ENCODE measurements around the gene DNAI2.

DNAI2 gene

DNA sequence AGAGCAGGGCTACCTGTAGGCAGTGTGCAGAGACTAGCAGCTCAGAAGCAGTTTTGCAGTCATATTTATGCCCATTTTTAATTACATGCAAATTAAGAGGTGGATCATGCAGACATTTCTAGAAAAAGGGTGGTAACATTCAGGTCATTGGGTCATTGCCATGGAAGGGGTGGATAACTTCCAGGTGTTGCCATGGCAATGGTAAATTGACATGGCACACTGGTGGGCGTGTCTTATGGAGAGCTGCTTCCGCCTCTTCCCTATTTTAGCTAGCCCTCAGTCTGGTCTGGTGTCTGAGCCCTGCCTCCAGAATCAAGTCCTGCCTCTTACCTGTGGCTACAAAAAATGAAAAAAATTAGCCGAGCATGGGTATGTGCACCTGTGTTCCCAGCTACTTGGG lies 2.8 kb upstream of the DNAI2 start:
- DNase-seq (ENCODE audit: low spot score): no peak
- TF ChIP-seq, protein P1, sequence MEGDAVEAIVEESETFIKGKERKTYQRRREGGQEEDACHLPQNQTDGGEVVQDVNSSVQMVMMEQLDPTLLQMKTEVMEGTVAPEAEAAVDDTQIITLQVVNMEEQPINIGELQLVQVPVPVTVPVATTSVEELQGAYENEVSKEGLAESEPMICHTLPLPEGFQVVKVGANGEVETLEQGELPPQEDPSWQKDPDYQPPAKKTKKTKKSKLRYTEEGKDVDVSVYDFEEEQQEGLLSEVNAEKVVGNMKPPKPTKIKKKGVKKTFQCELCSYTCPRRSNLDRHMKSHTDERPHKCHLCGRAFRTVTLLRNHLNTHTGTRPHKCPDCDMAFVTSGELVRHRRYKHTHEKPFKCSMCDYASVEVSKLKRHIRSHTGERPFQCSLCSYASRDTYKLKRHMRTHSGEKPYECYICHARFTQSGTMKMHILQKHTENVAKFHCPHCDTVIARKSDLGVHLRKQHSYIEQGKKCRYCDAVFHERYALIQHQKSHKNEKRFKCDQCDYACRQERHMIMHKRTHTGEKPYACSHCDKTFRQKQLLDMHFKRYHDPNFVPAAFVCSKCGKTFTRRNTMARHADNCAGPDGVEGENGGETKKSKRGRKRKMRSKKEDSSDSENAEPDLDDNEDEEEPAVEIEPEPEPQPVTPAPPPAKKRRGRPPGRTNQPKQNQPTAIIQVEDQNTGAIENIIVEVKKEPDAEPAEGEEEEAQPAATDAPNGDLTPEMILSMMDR (IDR thresholded peaks at IDR 0.05; ENCODE audit: extremely low read depth, insufficient read depth, missing control alignments): no peak
- in situ Hi-C loops (cut with MboI; ENCODE audit: low pct_unique_long_range_greater_than_20kb, low sequenced_read_pairs, unreplicated experiment): no loop called here

DNA sequence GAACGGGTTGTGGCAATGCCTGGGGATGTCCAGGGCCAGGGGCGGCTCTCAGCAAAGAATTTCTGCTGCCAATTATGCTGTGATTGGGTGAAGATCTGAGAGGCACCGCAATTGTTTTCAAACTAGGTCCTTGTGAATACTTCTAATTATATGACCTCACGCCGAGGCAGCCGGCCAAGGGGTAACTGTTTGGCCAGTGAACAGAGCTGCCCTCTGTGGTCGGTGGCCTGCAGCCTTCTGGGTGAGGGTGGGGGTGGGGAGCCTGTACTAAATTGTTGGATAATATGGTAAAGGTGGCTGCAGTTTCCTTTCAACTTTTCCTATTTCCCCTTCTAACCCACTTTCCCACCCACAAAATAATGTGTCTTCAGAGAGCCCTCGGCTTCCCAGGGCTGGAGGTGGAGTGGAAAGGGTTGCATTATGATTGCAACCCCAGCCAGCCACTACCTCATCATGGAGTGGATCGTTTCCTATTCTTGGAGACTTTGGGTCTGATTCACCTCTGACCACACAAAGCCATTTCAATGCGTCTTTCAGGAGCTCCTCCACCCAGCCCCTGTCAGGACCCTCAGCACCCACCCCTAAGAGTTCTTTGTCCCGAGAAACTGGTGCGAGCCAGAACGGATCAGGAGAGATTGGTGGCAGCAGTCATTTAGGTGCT lies 2.0 kb upstream of the DNAI2 start:
- DNase-seq (ENCODE audit: low spot score): no peak
- in situ Hi-C loops (cut with MboI; ENCODE audit: low pct_unique_long_range_greater_than_20kb, low sequenced_read_pairs, unreplicated experiment): no loop called here
- TF ChIP-seq, protein P1 (IDR thresholded peaks at IDR 0.05; ENCODE audit: extremely low read depth, insufficient read depth, missing control alignments): no peak

DNA sequence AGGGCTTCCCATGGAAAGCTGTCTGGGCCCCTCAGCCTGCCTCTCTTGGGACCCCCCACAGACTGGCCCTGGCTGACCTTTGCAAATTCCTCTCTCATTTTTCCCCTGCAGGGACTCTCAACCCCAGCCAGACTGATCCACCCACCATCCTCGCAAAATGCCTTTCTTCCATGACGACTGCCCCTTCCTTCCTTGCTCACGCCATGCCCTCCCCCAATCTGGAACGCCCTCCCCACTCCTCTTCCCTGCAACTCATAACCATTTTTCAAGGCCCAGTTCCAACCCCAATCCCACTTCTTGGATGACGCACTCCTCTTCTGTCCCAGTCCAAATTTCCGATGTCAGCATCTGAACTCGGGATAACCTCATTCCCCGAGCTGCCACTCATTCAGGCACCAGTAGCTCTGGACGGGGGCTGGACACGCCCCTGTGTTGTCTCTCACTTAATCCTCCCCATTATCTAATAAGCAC lies 1.3 kb upstream of the DNAI2 start:
- TF ChIP-seq, protein P1 (IDR thresholded peaks at IDR 0.05; ENCODE audit: extremely low read depth, insufficient read depth, missing control alignments): no peak
- in situ Hi-C loops (cut with MboI; ENCODE audit: low pct_unique_long_range_greater_than_20kb, low sequenced_read_pairs, unreplicated experiment): no loop called here

DNA sequence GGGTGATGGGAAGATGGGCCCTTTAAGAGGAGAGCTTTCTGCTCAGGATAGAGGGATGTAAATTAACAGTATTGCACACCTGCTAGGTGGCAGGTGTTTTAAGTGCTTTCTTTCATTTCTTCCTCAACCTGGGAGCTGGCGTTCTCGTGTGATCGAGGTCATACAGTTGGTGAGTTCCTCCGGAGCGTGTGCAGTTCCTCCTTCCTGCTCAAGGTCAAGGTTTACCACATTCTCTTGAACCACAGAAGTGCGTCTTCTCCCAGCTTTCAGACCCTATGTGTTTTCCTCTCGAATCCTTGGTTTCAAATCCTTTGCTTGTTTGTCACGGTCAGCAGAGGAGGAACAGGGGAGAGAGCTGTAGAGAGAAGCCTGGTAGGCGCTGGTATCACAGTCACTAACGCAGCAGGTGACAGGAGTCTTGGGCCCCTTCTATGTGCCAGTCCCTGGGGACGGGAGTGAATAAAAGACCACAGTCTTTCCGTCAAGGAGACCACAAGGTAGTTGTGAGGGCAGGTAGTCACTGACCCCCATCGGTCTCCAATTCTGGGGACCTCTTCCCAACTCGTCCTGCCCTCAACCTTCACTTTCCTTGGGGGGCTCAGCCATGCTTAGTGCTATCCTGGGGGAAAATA lies 791 bp downstream of the DNAI2 start:
- in situ Hi-C loops (cut with MboI; ENCODE audit: low pct_unique_long_range_greater_than_20kb, low sequenced_read_pairs, unreplicated experiment): no loop called here
- no peak for DNase-seq (ENCODE audit: low spot score)
- TF ChIP-seq, protein P1 (IDR thresholded peaks at IDR 0.05; ENCODE audit: extremely low read depth, insufficient read depth, missing control alignments): no peak

More for the DNA sequence above, 1.3 kb upstream of the DNAI2 start:
- DNase-seq (ENCODE audit: low spot score): no peak

DNA sequence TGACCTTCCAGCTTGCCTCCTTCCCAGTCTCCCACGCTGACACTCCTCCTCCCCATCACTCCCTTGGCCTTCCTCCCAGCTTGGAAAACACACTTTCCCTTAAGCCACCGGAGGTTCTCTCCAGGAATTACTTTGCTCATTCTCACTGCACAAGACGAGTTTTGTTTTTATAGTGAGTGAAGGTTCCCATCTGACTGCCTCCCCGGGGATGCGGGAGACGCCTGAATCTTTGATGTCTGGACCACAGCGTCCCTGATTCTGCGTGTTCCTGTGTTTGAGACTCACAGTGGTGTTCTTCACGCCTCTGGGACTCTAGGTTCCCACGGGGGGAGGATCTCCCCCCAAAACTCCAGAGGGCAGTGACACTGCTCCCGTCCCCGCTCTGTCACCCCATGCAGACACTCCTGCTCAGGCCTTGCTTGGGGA lies 2.0 kb downstream of the DNAI2 start:
- no peak for DNase-seq (ENCODE audit: low spot score)
- in situ Hi-C loops (cut with MboI; ENCODE audit: low pct_unique_long_range_greater_than_20kb, low sequenced_read_pairs, unreplicated experiment): no loop called here
- TF ChIP-seq, protein P1 (IDR thresholded peaks at IDR 0.05; ENCODE audit: extremely low read depth, insufficient read depth, missing control alignments): no peak

DNA sequence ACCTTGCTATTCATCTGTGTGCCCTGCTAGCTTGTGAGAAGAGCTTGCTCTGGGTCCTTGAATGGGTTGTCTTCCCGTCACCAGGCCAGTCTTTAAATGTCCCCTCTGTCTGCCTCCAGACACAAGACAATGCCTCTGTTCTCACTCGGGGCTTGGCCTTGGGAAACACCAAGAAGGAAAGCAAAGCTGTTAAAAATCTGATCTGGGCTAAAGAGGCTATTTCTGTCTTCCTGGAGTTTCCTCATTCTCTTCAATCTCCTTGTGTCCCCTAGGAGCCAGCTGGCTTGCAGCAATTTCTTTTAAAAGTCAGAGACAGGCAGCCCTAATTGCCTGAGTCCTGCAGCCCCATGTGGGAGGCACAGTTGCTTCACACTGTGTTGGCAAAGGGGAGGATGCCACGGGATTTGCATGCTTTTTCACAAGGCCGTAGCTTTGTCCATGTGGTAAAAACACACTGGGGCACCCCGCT lies 2.5 kb downstream of the DNAI2 start:
- in situ Hi-C loops (cut with MboI; ENCODE audit: low pct_unique_long_range_greater_than_20kb, low sequenced_read_pairs, unreplicated experiment): no loop called here
- TF ChIP-seq, protein P1 (IDR thresholded peaks at IDR 0.05; ENCODE audit: extremely low read depth, insufficient read depth, missing control alignments): no peak

More for the DNA sequence above, 2.5 kb downstream of the DNAI2 start:
- DNase-seq (ENCODE audit: low spot score): no peak

Measured in GM13977 (cell line).